GM12878 (cell line): ENCODE results near the gene BHLHE23. TPM values are rescaled to one million over a fixed set of nuclear protein-coding genes. Genes with fewer than 3 reads are reported as not detected.

ENCODE experiments used
- ATAC-seq: fragments of 200-7000 bp; cut with Tn5 transposase; 3 replicates; pipeline ENCODE4 v1.9.1; 2020; ENCODE audit warnings: mild to moderate bottlenecking, moderate library complexity
- BruUV-seq: library from RNA; stranded (reverse); fragments of 400-500 nt; replicated peaks from 2 replicates; lab custom pipeline; 2021; lab: Mats Ljungman, UMichigan
- CTCF ChIA-PET: fragments of 300-600 bp; sonication (Branson Sonifier 250); formaldehyde crosslinking; extraction: SDS; loops from one replicate; lab custom pipeline; 2021; ENCODE audit warnings: inconsistent platforms; lab: Yijun Ruan, JAX
- POLR2A ChIA-PET: fragments of 350-600 bp; formaldehyde crosslinking; extraction: SDS; loops from one replicate; lab custom pipeline; 2021; ENCODE audit warnings: inconsistent platforms; lab: Charles Lee
- RAD21 ChIA-PET: fragments of 300-600 bp; sonication (Branson Sonifier 250); formaldehyde crosslinking; loops from one replicate; lab custom pipeline; 2023; ENCODE audit warnings: antibody characterized with exemption; ENCODE audit not compliant: unreplicated experiment; lab: Charles Lee
- SMC1A ChIA-PET: fragments of 300-600 bp; sonication (Branson Sonifier 250); formaldehyde crosslinking; loops from one replicate; lab custom pipeline; 2023; ENCODE audit not compliant: unreplicated experiment, uncharacterized antibody; lab: Charles Lee
- DNase-seq: peaks from one replicate; pipeline ENCODE4 v3.0.0-alpha.2; 2011; ENCODE audit warnings: low read depth, low spot score
- FAIRE-seq: peaks from 3 replicates; lab custom pipeline; 2011; peaks lifted over from hg19 to GRCh38; lab: Jason Lieb, UNC
- H2AFZ ChIP-seq: 2 replicates; pipeline ENCODE4 v1.6.0; 2011; ENCODE audit warnings: low read depth, low read length, control low read depth; ENCODE audit not compliant: control insufficient read depth
- H3K27ac ChIP-seq: 2 replicates; pipeline ENCODE4 v1.5.1; 2011; ENCODE audit warnings: control low read depth; ENCODE audit not compliant: control insufficient read depth, insufficient read depth
- H3K27me3 ChIP-seq, 2 experiments: replicated peaks in 1 of 2; 2 replicates each; pipeline versions ENCODE4 v1.6.0 to v1.6.1; 2011; ENCODE audit warnings: low read length in 1 of 2; ENCODE audit not compliant: control insufficient read depth in 2 of 2, insufficient read depth in 2 of 2
- H3K36me3 ChIP-seq, 2 experiments: 2 replicates each; pipeline ENCODE4 v1.5.1; 2011; ENCODE audit warnings: low read length in 1 of 2; ENCODE audit not compliant: control insufficient read depth in 2 of 2, insufficient read depth in 2 of 2
- H3K4me1 ChIP-seq: 2 replicates; pipeline ENCODE4 v1.6.1; 2011; ENCODE audit warnings: mild to moderate bottlenecking, low read length, moderate library complexity, mixed read lengths; ENCODE audit not compliant: control insufficient read depth, insufficient read depth
- H3K4me2 ChIP-seq: 2 replicates; pipeline ENCODE4 v1.6.0; 2011; ENCODE audit warnings: control low read depth; ENCODE audit not compliant: control insufficient read depth, insufficient read depth
- H3K4me3 ChIP-seq: fragments of 200-600 bp; sonication (generic); 2 replicates; pipeline ENCODE4 v1.5.1; 2016
- H3K79me2 ChIP-seq: 2 replicates; pipeline ENCODE4 v1.6.0; 2011; ENCODE audit warnings: low read length; ENCODE audit not compliant: control insufficient read depth, insufficient read depth
- H3K9ac ChIP-seq: 2 replicates; pipeline ENCODE4 v1.8.0; 2011; ENCODE audit warnings: low read length, control low read depth, mixed read lengths; ENCODE audit not compliant: control insufficient read depth, insufficient read depth
- H3K9me3 ChIP-seq: replicated peaks from 3 replicates; pipeline ENCODE4 v1.5.1; 2011; ENCODE audit warnings: mild to moderate bottlenecking, low read length; ENCODE audit not compliant: control insufficient read depth, insufficient read depth
- H4K20me1 ChIP-seq: 2 replicates; pipeline ENCODE4 v1.6.0; 2011; ENCODE audit not compliant: control insufficient read depth, insufficient read depth
- ATF7 ChIP-seq: fragments of 450-650 bp; IDR thresholded peaks from 2 replicates; pipeline ENCODE4 v1.6.1; 2016; ENCODE audit warnings: low read depth, mild to moderate bottlenecking
- JUND ChIP-seq: IDR thresholded peaks from 2 replicates; pipeline ENCODE4 v1.6.1; 2012; ENCODE audit warnings: low read depth, mild to moderate bottlenecking, low read length, improper control_type of control experiment, moderate library complexity
- NKRF ChIP-seq: fragments of 450-650 bp; conservative IDR thresholded peaks from 2 replicates; pipeline ENCODE4 v1.6.1; 2017; ENCODE audit warnings: mild to moderate bottlenecking, moderate library complexity
- RFX5 ChIP-seq: IDR thresholded peaks from 2 replicates; pipeline ENCODE4 v1.6.1; 2011; ENCODE audit warnings: low read depth, low read length, improper control_type of control experiment
- SMC3 ChIP-seq: IDR thresholded peaks from 2 replicates; pipeline ENCODE4 v1.6.1; 2011; ENCODE audit warnings: low read length, improper control_type of control experiment, borderline replicate concordance
- TARDBP ChIP-seq: IDR thresholded peaks from 2 replicates; pipeline ENCODE4 v1.6.1; 2016; ENCODE audit warnings: borderline replicate concordance
- ZNF592 ChIP-seq: fragments of 450-650 bp; IDR thresholded peaks from 2 replicates; pipeline ENCODE4 v1.6.1; 2017; ENCODE audit warnings: mild to moderate bottlenecking, moderate library complexity
- WGBS: methylation state at CpG from one replicate; pipeline ENCODE4 v1.1.6; 2016; ENCODE audit warnings: low lambda C conversion rate; ENCODE audit not compliant: insufficient replicate concordance, insufficient coverage; ENCODE audit errors: missing lambda C conversion rate; 5-methylcytosine and 5-hydroxymethylcytosine counted together
- in situ Hi-C: fragments of 300-500 bp; cut with MboI; formaldehyde crosslinking; loops from 9 replicates; pipeline ENCODE4 v1.14.3; 2018; ENCODE audit warnings: mixed read lengths
- intact Hi-C: fragments of 100-400 bp; cut with micrococcal nuclease; formaldehyde crosslinking; loops from one replicate; pipeline ENCODE4 v1.14.2; 2022; ENCODE audit not compliant: unreplicated experiment
- polyA plus RNA-seq, 11 experiments: library from polyadenylated mRNA; depleted of rRNA in 4 of 11; unstranded in 6 of 11; stranded (reverse) in 5 of 11; fragments of >200 nt; fragmentation: Nextera tagmentation in 4 of 11; fragmentation: Illumina TruSeq in 1 of 11; extraction: Ambion mirVana in 4 of 11; extraction: Trizol in 1 of 11; gene quantifications; 1 replicate in 1 of 11; 2 replicates in 10 of 11; pipeline versions ENCODE4 v1.2.1 to v1.2.3, GENCODE V29; 2011 to 2016; ENCODE audit warnings: inconsistent platforms in 2 of 11, missing spikeins in 2 of 11, low read depth in 1 of 11
- total RNA-seq, 4 experiments: library from RNA; depleted of rRNA in 3 of 4; stranded (reverse); fragments of >200 nt in 3 of 4; fragmentation: Illumina TruSeq in 1 of 4; extraction: Trizol in 1 of 4; gene quantifications; 2 replicates each; pipeline versions ENCODE4 v1.2.1 to v1.2.3, GENCODE V29; 2013 to 2021
- TF ChIP-seq, protein P1 (sequence below): fragments of 450-650 bp; IDR thresholded peaks from 2 replicates; pipeline ENCODE4 v1.6.1; 2017; ENCODE audit warnings: borderline replicate concordance
- TF ChIP-seq, protein P2 (sequence below): fragments of 450-650 bp; IDR thresholded peaks from 2 replicates; pipeline ENCODE4 v1.6.1; 2018; ENCODE audit warnings: borderline replicate concordance, mild to moderate bottlenecking; ENCODE audit not compliant: partially characterized antibody

Gene BHLHE23
- total and polyA plus RNA-seq, 10 of the 15 experiments (the other 5 are each of a cell fraction or from before 2014, with no cell fraction given), result 0.28 to 0.33 TPM; not detected in 8

DNA sequence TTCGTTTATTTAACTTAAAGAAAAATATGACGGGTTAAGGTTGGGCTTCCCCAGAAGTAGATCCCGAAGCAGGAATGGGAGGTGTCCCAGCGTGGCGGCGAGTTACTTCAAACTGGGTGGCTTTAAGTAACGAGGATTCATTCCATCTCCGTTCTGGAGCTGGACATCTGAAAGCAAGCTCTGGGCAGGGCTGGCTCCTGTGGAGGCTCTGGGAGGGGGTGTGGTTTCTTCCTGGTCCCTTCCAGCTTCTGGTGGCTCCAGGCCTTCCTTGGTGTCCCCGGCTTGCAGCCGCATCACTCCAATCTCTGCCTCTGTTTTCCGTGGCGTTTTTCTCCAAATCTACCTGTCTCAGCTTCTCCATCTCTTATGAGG lies 47.3 kb upstream of the BHLHE23 start:
- H3K9ac ChIP-seq, result no peak overlapping the region
- ATAC-seq (no peak), DNase-seq (no peak), FAIRE-seq (no peak)
- SMC1A ChIA-PET, result interaction anchor here (1.5 to 3.1 kb wide), 3 partner anchors 8 to 44 kb away, joined by 4 to 17 read pairs (median 4); no protein-coding TSS in a partner anchor
- 61% methylated on average over 12 of the region's 12 CpGs for WGBS
- RAD21 ChIA-PET, result interaction anchor here (1.1 to 2.0 kb wide), 2 partner anchors 43 to 82 kb away, joined by 4 to 9 read pairs; no protein-coding TSS in a partner anchor
- no peak overlapping the region for H3K4me3 ChIP-seq
- H3K27ac ChIP-seq, result no peak overlapping the region
- CTCF ChIA-PET, result interaction anchor here (0.8 to 3.1 kb wide), 4 partner anchors 8 to 126 kb away, joined by 5 to 11 read pairs (median 6); no protein-coding TSS in a partner anchor
- H3K9me3 ChIP-seq, result no peaks in the 10 kb centered on the region; the same call in 2 of the 3 replicates
- H3K36me3 ChIP-seq, result no peaks in the 10 kb centered on the region
- BruUV-seq, result no TSS peak
- intact Hi-C loops (no loop called here), in situ Hi-C loops (no loop called here)
- TF ChIP-seq JUND (no peak), ATF7 (no peak), NKRF (no peak), RFX5 (no peak), SMC3 (no peak), ZNF592 (no peak), TARDBP (no peak)
- TF ChIP-seq, protein P1, sequence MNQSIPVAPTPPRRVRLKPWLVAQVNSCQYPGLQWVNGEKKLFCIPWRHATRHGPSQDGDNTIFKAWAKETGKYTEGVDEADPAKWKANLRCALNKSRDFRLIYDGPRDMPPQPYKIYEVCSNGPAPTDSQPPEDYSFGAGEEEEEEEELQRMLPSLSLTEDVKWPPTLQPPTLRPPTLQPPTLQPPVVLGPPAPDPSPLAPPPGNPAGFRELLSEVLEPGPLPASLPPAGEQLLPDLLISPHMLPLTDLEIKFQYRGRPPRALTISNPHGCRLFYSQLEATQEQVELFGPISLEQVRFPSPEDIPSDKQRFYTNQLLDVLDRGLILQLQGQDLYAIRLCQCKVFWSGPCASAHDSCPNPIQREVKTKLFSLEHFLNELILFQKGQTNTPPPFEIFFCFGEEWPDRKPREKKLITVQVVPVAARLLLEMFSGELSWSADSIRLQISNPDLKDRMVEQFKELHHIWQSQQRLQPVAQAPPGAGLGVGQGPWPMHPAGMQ, result no peak
- TF ChIP-seq, protein P2, sequence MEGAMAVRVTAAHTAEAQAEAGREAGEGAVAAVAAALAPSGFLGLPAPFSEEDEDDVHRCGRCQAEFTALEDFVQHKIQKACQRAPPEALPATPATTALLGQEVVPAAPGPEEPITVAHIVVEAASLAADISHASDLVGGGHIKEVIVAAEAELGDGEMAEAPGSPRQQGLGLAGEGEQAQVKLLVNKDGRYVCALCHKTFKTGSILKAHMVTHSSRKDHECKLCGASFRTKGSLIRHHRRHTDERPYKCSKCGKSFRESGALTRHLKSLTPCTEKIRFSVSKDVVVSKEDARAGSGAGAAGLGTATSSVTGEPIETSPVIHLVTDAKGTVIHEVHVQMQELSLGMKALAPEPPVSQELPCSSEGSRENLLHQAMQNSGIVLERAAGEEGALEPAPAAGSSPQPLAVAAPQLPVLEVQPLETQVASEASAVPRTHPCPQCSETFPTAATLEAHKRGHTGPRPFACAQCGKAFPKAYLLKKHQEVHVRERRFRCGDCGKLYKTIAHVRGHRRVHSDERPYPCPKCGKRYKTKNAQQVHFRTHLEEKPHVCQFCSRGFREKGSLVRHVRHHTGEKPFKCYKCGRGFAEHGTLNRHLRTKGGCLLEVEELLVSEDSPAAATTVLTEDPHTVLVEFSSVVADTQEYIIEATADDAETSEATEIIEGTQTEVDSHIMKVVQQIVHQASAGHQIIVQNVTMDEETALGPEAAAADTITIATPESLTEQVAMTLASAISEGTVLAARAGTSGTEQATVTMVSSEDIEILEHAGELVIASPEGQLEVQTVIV, result no peak
- H3K27me3 ChIP-seq, result no peaks in the 10 kb centered on the region
- H4K20me1 ChIP-seq, result no peaks in the 10 kb centered on the region
- H2AFZ ChIP-seq, result no peak overlapping the region
- POLR2A ChIA-PET, result no interaction called here
- no peak overlapping the region for H3K4me2 ChIP-seq
- H3K79me2 ChIP-seq, result no peaks in the 10 kb centered on the region
- H3K4me1 ChIP-seq, result no peaks in the 10 kb centered on the region
